SH-SY5Y (cell line): ENCODE results near the gene TATDN2.

Experiments
- GATA2 ChIP-seq: IDR thresholded peaks from 2 replicates; pipeline ENCODE4 v1.6.1; 2011; ENCODE audit warnings: mild to moderate bottlenecking, low read depth, low read length
- GATA3 ChIP-seq: IDR thresholded peaks from 2 replicates; pipeline ENCODE4 v1.6.1; 2011; ENCODE audit warnings: low read depth, mild to moderate bottlenecking, low read length, moderate library complexity

- TF ChIP-seq GATA2: no peak
- no peak for TF ChIP-seq GATA3
Observed at GRCh38 chr3:10274601-10275000, 26.3 kb downstream of the TATDN2 start.
